Stimulated activated CD8-positive, alpha-beta memory T cell treated with anti-CD3 and anti-CD28 coated beads, Interleukin-2, amount 100 ng/mL, for 48 hours (primary cell): Measurements from ENCODE around the gene USB1.

Experiments
- DNase-seq, 2 donors: peaks; one replicate each; pipeline ENCODE4 v3.0.0-alpha.2; 2020; ENCODE audit warnings: low read depth in 2 of 2

Gene USB1

DNA sequence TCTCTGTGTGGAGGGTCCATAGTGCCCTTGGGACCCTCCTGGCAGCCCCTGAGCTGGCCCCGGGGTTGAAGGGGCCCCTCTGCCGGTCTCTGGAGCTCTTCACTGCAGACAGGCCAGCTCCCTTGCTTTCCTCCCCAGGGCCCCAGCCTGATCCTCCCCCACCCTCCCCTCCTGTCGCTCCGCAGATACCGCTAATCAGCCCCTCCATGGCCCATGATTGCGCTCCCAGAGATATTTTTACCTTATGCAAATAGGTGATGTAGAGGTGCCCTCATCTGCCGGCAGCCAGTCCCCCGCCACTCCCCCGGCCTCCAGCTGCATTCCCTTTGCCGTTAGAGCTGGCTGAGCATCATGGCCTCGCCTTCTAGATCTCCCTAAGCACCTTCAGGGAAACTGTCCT is 33.6 kb downstream of the USB1 start:
- DNase-seq, result no peak

DNA sequence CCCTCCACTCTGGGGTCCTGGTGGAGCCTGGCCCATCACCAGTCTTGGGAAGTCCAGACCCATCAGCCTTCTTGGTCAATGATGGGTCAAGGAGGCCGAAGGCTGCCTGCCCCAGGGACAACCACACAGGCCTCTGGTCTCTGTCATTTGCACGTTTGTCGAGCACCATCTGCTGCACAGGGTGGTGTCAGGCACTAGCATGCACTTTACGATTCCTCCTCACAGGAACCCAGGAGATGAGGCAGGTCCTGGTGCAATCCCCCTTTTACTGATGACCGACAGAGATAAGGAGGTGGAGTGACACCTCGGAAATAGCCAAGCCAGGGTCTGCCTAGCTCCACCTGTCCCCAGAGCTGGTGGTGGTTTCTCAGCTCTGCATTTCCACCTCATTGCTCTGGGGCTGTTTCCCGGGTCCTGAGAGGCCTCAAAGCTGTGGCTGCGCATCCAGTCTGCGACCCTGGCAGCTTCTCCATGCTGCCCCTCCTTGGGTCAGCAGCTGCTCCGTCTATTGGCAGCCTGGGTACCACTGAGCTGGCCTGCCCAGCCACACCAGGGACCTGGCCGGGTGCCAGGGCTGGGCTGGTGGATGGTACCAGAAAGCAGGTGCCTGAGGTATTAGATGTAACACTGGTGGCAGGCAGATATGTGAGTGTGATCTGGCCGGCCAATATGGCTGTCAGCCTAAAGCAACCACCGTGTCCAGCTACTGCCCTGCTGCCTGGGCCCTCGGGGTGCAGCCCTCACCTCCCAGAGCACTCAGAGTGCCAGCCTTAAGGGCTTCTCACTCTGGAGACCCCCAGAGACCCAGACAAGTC is 34.4 kb downstream of the USB1 start:
- no peak for DNase-seq

DNA sequence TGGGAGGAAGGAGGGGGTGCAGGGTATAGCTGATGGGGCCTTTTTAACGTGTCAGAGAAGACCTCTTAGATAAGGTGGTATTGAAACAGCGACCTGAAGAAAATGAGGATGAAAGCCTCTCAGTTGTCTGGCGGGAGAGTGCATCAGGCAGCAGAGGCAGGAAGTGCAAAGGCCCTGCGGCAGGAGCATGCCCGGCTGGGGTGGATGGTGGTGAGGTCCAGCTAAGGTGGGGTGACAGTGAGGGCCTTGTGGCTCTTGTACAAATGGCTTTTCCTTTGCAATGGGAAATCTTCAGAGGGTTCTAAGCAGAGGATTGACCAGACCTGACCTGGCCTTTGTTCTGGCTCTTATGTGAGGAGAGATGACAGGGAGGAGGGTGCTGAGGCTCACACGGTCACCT is 35.7 kb downstream of the USB1 start:
- no peak for DNase-seq

DNA sequence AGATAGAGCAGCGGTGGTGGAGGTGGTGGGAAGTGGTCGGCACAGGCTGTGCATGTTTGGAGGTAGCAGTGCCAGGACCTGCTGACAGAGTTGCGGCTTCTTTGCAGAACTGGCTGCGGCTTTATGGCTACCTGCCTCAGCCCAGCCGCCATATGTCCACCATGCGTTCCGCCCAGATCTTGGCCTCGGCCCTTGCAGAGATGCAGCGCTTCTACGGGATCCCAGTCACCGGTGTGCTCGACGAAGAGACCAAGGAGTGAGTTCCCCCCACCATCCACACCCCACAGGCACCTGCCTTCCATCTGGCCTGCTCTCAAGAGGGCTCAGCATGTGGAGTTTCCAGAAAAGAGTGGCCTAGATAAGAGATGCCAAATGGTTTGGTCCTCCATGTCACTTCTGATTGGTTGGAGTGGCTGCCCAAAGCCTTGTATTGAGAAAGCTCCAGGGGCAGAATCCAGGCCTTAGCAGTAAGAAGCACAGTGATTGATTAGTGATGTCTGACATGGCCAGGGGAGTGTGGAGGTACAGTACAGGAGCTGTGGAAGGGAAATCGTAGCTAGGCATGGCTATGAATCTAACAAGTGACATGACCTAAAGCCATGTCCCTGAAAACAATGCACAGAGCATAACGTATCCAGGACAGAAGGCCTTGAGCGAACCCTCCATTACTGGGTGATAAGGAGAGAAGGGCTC is 36.3 kb downstream of the USB1 start:
- no peak for DNase-seq

DNA sequence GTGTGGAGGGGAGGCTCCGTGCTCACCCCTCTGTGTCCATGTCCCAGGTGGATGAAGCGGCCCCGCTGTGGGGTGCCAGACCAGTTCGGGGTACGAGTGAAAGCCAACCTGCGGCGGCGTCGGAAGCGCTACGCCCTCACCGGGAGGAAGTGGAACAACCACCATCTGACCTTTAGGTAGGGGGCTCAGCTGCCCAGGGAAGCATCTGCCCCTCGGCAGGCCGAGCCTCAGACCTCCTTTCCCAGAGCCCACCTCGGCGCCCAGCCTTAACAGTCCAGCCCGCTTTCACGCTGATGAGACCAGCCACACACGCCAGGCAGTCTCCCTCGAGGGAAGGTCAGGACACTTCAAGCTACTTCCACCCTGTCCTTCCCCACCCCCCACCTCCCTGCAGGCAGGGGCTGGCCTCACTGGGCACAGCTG is 37.0 kb downstream of the USB1 start:
- no peak for DNase-seq

DNA sequence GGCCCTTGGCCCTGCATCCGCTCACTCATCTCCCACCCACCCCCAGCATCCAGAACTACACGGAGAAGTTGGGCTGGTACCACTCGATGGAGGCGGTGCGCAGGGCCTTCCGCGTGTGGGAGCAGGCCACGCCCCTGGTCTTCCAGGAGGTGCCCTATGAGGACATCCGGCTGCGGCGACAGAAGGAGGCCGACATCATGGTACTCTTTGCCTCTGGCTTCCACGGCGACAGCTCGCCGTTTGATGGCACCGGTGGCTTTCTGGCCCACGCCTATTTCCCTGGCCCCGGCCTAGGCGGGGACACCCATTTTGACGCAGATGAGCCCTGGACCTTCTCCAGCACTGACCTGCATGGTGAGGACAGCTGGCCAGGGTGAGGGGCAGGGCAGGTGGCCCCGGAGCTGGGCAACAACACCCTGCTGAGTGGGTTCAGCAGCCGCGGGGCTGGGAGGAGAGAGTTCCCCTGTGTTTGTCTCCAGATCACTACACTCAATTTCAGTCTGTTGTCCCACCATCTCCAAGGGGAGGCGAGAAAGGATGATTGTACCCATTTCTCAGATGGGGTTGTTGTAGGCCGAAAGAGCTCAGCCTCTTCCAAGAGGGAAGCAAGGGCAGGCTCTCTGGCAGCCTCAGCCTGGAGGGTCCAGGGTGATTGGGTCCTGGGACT is 38.8 kb downstream of the USB1 start:
- DNase-seq, result no peak

DNA sequence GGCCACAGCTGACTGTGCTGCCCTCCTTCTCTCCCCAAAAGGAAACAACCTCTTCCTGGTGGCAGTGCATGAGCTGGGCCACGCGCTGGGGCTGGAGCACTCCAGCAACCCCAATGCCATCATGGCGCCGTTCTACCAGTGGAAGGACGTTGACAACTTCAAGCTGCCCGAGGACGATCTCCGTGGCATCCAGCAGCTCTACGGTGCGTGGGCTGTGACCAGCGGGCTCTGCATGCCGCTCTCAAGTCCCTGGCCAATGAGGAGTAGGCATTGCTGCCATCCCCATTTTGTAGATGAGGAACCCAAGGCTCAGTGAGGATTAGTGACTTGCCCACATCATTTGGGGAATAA is 39.3 kb downstream of the USB1 start:
- no peak for DNase-seq

DNA sequence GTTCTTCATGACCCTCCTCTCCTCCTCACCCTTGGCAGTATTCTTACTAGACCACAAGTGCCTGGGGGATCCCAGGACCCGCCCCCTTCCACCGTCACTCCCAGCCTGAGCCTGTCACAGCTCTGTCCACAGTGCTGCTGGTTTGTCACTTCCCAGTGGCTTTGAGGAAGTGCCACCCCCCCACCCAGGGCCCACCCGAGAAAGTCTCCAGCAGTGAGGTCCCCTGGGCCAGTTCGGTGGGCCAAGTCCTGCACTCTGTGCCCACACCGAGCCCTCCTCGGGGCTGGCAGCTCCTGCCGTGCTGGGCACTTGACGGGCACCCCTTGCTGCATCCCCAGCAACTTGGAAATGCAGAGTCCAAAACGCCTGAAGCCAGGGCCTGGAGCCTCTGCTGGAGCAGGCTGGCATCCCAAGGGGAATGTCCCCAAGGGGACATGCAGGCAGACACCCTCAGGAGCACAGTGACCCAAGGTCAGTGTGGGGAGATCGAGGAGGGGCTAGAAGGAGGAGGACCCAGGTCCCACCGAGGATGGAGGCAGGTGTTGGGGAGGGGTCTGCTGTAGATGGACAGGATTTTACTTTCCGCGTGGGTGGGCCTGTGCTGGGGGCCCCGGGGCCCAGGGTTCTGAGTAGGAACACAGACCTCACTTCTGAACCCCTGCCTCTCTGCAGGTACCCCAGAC is 39.9 kb downstream of the USB1 start:
- no peak for DNase-seq

DNA sequence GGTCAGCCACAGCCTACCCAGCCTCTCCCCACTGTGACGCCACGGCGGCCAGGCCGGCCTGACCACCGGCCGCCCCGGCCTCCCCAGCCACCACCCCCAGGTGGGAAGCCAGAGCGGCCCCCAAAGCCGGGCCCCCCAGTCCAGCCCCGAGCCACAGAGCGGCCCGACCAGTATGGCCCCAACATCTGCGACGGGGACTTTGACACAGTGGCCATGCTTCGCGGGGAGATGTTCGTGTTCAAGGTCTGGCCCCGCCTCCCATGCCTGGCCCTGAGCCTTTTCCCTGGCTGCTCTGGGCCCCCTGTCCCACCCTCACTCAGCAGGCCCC is 40.4 kb downstream of the USB1 start:
- DNase-seq, result no peak

DNA sequence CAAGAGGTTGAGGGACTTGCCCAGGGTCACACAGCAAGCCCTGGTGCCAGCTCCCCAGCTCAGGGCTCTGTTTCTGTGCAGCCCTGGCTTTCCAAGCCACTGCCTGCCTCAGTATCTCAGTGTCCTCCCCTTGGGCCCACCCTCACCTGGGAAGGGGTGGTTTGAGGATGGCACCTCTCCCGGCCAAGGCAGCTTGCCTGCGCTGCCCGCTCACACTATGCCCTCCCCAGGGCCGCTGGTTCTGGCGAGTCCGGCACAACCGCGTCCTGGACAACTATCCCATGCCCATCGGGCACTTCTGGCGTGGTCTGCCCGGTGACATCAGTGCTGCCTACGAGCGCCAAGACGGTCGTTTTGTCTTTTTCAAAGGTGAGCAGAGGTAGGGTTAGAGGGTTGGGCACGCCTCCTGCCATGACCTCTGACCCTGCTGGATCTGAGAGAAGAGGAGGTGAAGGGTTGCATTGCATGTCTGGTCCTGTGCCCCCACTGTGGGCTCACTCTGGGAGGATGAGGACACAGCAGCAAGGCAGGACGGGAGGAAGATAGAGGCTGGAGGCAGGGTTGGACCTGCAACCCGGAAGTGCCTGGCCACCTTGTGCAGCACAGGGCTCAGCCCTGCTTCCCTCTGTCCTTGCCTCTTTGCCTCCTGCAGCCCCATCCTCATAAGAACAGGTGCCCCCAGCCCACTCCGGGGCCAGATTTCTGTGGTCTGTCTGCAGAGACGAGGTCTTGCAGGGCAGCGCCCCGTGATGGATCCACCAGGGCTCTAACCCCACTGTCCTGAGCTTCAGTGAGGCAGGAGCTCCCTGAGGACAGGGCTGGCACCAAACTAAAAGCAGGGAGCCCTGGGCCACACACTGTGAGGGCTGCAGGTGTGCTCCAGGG is 41.0 kb downstream of the USB1 start:
- DNase-seq, result no peak

DNA sequence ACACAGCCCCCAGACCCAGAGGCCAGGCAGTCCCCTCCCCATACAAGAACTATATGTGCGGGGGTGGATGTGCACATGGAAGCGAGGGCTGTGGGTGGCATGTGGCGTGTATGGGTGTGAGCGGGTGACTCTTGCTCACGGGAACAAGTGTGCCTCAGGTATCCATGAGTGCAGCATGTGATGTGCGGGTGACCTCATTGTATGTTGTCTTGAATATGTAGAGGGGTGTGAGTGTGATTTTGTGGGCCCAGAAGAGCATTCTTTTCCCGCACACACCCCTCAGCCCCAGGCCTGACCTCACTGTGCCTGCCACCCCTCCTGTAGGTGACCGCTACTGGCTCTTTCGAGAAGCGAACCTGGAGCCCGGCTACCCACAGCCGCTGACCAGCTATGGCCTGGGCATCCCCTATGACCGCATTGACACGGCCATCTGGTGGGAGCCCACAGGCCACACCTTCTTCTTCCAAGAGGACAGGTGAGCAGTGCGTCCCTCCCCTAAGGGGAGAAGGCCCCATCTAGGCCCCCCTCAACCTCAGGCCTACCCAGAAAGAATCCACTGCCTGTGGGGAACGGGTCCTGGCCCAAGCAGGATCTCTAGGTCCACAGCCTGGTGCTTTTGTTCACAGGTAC is 41.8 kb downstream of the USB1 start:
- no peak for DNase-seq

DNA sequence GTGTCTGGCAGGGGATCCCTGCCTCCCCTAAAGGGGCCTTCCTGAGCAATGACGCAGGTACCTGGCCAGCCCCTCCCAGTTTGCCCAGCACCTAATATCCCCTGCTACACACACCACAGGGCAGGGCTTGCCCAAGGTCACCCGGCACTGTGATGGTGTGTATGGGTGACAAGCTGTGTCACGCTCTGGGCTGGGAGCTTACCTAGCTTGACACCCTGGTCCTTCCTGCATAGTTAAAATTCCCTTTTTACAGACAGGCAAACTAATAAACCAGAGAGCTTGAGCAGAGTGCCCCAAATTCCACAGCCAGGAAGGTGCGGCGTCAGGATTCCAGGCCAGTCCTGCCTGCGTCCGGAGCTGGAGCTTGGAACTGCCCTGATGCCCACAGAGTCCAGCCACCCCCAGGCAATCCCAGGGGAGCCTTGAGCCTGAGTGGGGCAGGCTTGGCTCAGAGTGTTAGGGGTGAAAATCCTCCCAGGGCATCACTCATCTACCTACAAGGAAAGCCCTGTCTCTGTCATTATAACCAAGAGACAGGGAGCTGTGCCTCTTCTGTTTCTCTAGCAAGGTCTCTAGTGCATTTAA is 42.5 kb downstream of the USB1 start:
- DNase-seq, result no peak

DNA sequence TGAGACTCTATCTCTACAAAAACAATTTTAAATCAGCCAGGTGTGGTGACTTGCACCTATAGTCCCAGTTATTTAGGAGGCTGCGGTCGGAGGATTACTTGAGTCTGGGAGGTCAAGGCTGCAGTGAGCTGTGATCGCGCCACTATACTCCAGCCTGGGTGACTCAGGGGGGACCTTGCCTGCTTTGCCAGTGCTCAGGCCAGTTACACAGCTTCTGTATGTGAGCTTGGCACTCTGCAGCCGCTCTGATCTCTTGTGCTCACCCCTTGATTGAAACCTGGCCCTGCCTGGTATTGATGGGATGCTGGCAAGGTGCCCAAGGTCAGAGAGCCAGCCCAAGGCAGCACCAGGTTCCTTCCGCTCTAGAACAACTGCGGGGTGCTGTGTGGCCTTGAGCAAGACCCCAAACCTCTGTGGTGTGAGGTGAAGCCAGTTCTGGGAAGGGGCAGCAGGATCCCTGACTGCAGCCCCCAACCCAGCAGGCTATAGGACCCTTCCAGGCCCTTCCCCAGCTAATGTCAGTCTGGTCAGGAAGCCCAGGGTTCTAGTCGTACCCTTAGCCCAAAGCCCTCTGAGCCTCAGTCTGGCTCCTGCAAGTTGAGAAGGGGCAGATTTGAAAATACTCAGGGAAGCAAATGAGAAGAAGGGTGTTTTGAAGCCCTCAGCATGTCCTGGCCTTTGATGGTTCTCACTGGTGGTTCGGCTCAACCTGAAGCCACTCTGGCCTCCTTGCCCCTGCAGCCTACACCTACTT is 43.2 kb downstream of the USB1 start:
- DNase-seq, result no peak

DNA sequence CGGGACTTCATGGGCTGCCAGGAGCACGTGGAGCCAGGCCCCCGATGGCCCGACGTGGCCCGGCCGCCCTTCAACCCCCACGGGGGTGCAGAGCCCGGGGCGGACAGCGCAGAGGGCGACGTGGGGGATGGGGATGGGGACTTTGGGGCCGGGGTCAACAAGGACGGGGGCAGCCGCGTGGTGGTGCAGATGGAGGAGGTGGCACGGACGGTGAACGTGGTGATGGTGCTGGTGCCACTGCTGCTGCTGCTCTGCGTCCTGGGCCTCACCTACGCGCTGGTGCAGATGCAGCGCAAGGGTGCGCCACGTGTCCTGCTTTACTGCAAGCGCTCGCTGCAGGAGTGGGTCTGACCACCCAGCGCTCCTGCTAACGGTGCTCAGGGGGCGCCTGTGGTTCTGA is 43.9 kb downstream of the USB1 start:
- DNase-seq, result no peak

DNA sequence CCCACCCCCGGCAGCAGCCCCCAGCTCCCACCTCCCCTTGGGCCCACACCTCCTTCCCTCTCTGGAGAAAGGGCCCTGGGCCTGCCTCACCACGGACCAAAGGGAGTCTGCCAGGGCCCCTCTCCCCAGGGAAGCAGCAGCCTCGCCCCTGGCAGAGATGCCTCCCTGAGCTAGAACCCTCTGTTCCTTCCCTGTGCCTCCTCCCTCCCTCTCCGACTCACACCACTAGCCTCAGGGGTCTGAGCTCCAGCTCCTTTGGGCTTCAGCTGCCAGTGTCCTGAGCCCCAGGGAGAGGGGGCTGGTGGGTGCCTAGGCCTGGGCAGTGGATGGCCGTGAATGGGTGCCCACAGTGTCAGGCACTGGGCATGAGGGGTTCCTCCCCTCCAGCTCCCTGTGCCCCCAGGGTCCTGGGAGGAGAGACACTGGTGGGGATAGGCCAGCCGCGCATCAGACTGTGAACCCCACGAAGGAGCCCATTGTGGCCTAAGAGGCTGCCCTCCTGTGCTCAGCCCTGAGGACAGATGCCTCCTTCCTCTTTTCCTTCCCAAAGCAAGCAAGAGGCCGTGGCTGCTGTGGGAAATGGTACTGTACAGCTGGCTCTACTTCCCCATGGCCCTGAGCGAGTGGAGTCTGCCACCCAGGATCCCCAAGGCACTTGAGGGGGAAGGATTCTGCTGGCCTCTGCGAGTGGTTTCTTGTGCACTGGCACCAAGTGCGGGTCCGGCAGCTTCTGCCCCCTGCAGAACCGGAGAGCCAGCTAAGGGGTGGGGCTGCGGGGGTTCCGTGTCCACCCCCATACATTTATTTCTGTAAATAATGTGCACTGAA is 45.1 kb downstream of the USB1 start:
- DNase-seq, result no peak

DNA sequence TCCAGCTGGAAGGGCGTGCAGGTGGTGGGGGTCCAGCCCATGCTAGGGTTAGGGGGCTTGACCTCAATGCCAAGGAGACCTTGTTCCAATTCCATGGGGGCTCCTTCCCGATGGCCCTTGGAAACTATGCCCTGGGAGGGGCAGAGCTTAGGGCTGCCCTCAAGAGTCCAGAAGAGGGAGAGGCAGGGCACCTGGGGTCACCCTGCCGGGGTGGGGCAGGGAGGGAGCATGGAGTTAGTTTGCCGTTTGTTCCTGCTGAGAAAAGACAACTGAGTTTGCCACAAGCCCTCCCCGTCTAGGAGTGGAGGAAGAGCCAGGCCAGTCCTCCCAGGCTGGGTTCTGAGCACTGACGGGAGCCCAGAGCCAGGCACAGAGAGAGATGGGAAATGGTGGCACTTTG is 45.7 kb downstream of the USB1 start:
- DNase-seq, result no peak

DNA sequence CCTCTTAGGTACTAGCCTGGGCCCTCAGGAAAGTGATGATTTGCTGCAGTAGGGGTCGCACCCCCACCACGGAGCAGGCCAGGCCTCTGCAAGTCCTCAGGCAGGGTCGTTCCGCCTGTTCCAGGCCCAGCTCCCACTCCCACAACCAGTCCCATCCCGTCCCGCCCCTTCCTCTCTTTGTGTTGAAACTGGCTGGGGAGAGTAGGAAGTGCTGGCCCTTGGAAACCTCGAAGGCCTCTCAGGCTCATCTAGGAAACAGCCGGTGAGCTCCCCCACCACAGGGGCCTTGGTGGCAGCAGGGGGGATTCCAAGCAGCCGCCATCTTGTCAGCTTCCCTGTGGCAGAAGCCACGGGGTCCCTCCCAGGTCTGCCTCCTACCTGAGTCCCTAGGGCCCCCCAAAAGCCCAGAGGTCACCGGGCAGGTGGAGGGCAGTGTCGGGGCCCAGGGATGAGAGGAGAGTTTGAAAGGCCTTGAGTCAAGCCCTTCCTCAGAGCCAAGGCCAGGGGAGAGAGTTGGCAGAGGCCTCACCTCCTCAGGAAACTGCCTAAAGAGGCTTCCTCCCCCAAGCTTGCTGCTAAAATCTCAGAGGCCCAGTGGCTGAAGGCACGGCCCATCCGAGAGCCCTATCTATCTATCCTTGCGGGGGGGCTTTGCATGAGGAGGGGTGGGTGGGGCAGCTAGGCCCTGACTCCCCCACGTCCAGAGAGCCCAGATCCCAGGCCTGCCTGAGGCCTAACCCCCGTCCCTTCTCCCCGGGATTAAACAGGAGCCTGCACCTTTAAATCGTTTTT is 46.5 kb downstream of the USB1 start:
- DNase-seq, result no peak

DNA sequence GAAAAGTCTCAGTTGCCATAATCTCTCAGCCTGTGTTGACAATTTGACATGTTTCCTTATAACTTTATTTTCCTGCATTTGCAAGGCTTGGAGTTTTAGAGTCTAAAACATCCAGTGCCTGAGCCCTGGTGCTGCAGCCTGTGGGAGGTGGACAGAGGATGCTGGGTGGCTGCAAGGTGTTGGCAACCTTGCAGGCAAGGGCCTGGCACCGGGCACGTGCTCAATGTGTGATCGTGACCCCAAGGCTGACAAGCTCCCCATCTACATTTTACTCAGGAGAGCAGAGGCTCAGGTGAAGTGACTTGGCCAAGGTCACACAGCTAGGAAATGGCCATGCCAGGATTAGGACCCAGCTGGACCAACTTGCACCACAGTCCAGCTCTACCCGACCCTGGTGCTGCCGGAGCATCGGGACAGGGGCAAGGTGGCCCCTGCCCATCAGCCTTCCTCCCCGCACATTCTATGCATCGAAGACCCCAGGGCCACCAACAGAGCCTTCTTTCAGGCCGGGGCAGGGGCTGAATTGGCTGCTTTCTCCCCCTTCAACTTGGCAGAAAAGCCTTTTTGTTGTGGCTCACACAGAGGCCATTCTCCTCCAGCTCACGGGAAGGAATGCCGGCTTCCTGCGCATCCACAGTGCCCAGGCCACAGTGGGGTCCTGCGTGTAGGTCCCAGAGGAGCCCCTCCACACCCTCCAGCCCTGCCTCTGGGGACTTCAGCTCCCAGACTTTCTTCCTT is 47.5 kb downstream of the USB1 start:
- DNase-seq, result no peak
